Gastroesophageal sphincter (tissue), 4 donors: ENCODE data around the gene ANLN. TPM values are rescaled to one million over a fixed set of nuclear protein-coding genes. Genes with fewer than 3 reads are reported as not detected.

Source experiments
- ATAC-seq: fragments of 150-250 bp; one replicate; pipeline ENCODE4 v1.9.1; 2016; ENCODE audit warnings: mild to moderate bottlenecking, moderate library complexity
- H3K27ac ChIP-seq, 4 donors: fragments of 200-600 bp; sonication (generic) in 3 of 4; 1 replicate in 3 of 4; 2 replicates in 1 of 4; pipeline ENCODE4 v1.5.1; 2016 to 2019
- H3K27me3 ChIP-seq: fragments of 200-600 bp; sonication (generic); one replicate; pipeline ENCODE4 v1.5.1; 2019
- H3K36me3 ChIP-seq, 2 donors: fragments of 200-600 bp; sonication (generic); one replicate each; pipeline ENCODE4 v1.5.1; 2019; ENCODE audit warnings: control low read depth in 1 of 2
- H3K4me1 ChIP-seq, 3 donors: fragments of 200-600 bp; sonication (generic); 1 replicate in 2 of 3; 2 replicates in 1 of 3; pipeline ENCODE4 v1.5.1; 2016 to 2019; ENCODE audit warnings: control low read depth in 2 of 3
- H3K4me3 ChIP-seq, 2 donors: fragments of 200-600 bp; sonication (generic); one replicate each; pipeline ENCODE4 v1.5.1; 2019; ENCODE audit warnings: mild to moderate bottlenecking in 1 of 2, moderate library complexity in 1 of 2
- H3K9me3 ChIP-seq, 3 donors: fragments of 200-600 bp; sonication (generic); one replicate each; pipeline ENCODE4 v1.5.1; 2017 to 2019; ENCODE audit warnings: control low read depth in 2 of 3
- EP300 ChIP-seq: sonication (generic); formaldehyde crosslinking; IDR thresholded peaks from one replicate; pipeline ENCODE4 v1.6.1; 2017; ENCODE audit warnings: antibody characterized with exemption, mild to moderate bottlenecking
- POLR2A ChIP-seq, 2 donors: fragments of 450-650 bp; IDR thresholded peaks; one replicate each; pipeline ENCODE4 v1.6.1; 2017; ENCODE audit warnings: antibody characterized with exemption in 2 of 2, mild to moderate bottlenecking in 2 of 2, moderate library complexity in 1 of 2
- POLR2AphosphoS5 ChIP-seq: sonication (generic); formaldehyde crosslinking; IDR thresholded peaks from one replicate; pipeline ENCODE4 v1.6.1; 2017; ENCODE audit warnings: antibody characterized with exemption
- WGBS, 2 donors: methylation state at CpG; one replicate each; pipeline ENCODE4 v1.1.5; 2018; ENCODE audit warnings: low coverage in 1 of 2; 5-methylcytosine and 5-hydroxymethylcytosine counted together
- total RNA-seq, 4 donors: library from RNA; depleted of rRNA; stranded (reverse); fragments of >200 nt; gene quantifications; one replicate each; pipeline ENCODE4 v1.1.0, GENCODE V29; 2016
- TF ChIP-seq, protein P1 (sequence below), 4 experiments: fragments of 200-600 bp in 2 of 4; fragments of 450-650 bp in 2 of 4; sonication (generic) in 1 of 4; IDR thresholded peaks; one replicate each; pipeline ENCODE4 v1.5.1; 2017 to 2019; ENCODE audit warnings: antibody characterized with exemption in 4 of 4, mild to moderate bottlenecking in 2 of 4, moderate library complexity in 2 of 4

ANLN gene
- total RNA-seq, 4 donors from 2014 or later: 2.8 to 20.7 (median 13.9) TPM

DNA sequence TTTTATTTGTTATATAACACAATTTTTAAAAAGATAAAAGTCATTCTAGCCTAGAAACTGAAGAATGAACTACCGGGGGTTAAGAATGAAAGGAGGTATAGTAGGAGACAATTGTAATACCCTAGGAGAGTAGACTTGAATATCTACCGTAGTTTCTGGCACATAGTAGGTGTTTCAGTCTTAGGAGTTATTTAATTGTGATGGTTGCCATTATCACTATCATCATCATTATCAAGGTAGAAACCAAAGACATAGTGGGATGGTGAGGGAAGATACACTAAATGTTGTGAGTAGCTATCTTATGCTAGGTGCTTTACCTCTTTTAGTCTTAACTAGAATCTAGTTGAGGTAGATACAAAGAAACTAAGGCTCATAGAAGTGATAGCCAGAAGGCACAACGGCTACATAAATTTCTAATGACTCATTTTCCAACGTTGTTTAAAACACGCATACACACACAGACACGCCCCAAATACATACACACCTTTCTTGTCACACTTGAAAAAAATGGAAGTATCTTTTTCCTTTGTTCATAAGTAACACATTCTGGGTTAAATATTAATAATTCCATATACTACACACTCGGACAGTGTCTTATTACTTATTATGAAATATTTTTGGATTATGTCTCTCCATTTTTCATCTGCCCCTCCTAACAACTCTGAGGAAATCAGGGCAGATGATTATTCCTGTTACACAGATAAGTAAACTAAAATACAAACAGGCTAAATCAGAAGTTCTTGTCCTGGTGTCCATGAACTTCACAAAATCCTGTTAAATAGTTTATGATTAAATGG lies 2.0 kb upstream of the ANLN start:
- peak overlapping the region in 3 of 4 donors; percentile 33 to 89 (median 89) for H3K27ac ChIP-seq

DNA sequence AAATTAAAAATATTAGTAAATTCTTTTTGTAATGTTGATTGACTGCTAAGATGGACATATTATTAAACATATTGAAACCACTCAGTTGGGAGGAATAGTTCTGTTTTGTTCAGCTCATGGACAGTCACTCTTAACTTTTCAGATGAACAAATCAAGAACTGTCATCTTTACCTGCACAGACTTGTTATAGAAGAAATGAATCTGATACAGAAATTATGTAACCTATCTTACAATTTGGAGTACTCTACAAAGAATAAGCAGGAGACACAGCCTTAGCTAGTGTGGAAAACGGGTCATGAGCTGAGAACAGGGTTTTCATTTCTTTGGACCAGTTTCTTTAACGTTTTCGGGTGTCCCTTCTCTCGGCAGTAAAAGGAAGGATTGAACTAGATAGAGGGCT lies 1.2 kb upstream of the ANLN start:
- H3K36me3 ChIP-seq: no peaks in the 10 kb centered on the region
- no peak for TF ChIP-seq EP300
- TF ChIP-seq POLR2AphosphoS5: no peak
- TF ChIP-seq, protein P1, sequence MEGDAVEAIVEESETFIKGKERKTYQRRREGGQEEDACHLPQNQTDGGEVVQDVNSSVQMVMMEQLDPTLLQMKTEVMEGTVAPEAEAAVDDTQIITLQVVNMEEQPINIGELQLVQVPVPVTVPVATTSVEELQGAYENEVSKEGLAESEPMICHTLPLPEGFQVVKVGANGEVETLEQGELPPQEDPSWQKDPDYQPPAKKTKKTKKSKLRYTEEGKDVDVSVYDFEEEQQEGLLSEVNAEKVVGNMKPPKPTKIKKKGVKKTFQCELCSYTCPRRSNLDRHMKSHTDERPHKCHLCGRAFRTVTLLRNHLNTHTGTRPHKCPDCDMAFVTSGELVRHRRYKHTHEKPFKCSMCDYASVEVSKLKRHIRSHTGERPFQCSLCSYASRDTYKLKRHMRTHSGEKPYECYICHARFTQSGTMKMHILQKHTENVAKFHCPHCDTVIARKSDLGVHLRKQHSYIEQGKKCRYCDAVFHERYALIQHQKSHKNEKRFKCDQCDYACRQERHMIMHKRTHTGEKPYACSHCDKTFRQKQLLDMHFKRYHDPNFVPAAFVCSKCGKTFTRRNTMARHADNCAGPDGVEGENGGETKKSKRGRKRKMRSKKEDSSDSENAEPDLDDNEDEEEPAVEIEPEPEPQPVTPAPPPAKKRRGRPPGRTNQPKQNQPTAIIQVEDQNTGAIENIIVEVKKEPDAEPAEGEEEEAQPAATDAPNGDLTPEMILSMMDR (IDR thresholded peaks at IDR 0.05): no peak
- no peak for TF ChIP-seq POLR2A (IDR thresholded peaks at IDR 0.05)

More for the DNA sequence above, 2.0 kb upstream of the ANLN start:
- peaks cover 0 to 34% (median 13%) of the 10 kb centered on the region in 3 donors for H3K4me1 ChIP-seq
- H3K4me3 ChIP-seq: no peak overlapping the region
- H3K36me3 ChIP-seq: no peaks in the 10 kb centered on the region
- TF ChIP-seq, protein P1 (IDR thresholded peaks at IDR 0.05): no peak
- no peak for TF ChIP-seq POLR2AphosphoS5
- TF ChIP-seq EP300: no peak
- TF ChIP-seq POLR2A (IDR thresholded peaks at IDR 0.05): no peak
- no peaks in the 10 kb centered on the region for H3K27me3 ChIP-seq
- ATAC-seq: no peak
- 45 to 48% methylated on average over 7 of the region's 7 CpGs for WGBS, 2 donors
- no peaks in the 10 kb centered on the region for H3K9me3 ChIP-seq

DNA sequence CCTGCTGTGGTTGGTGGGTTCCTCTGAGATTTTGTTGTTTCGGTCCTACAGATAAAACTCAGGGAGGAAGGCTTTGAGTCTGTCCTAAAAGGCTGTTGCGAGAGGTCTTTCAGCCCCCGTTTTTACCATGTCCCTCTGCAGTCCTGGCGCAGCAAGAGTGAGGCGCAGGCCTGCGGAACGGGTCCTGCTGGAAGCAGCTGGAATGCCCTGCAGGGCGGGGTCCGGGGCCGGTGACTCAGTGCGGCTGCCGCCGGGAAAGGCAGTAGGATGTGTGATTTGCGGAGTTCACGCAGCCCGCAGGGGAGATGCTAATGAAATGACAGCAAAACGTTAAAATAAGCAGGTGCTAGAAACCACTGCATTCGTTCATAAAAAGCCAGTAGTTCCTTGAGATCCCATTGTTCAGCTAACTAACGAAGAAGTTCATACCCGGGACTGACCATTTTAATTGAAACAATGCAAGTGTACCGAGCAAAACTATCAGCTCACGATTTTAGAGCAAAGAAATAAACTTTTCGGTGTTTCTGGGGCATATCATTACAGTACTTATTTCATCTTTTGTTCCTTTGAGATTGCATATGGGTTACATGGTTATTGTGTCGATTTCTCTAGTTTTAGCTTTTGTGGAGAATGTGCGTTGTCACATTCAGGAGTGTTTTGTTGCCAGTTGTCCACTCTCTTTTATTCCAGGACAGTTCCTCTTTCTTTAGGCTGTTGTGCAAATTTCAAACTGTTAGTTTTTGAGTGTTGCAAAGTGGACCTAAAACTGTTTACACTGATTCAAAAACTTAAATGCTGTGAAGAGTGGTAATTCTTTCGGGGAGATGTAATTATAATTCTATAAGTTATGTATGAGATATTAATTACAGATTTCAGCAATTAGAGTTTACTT lies 783 bp downstream of the ANLN start:
- Histone ChIP-seq H3K9me3 (no peaks in the 10 kb centered on the region), H3K4me3 (peak overlapping the region; percentile 57 to 62), H3K27me3 (no peaks in the 10 kb centered on the region), H3K36me3 (no peaks in the 10 kb centered on the region), H3K4me1 (peaks cover 0 to 40% (median 13%) of the 10 kb centered on the region in 3 donors), H3K27ac (peak overlapping the region; percentile 10 to 89 (median 89))
- ATAC-seq: peak; percentile 69
- 1% methylated on average over 9 to 10 of the region's 26 CpGs for WGBS, 2 donors
- TF ChIP-seq POLR2AphosphoS5: peak; percentile 39
- peak; percentile 21 to 29 for TF ChIP-seq POLR2A (IDR thresholded peaks at IDR 0.05)
- TF ChIP-seq EP300: no peak
- TF ChIP-seq, protein P1 (IDR thresholded peaks at IDR 0.05): peak in 1 of 4 experiments; percentile 18

More for the DNA sequence above, 1.2 kb upstream of the ANLN start:
- WGBS, 2 donors: 25 to 41% methylated on average over 4 of the region's 4 CpGs
- H3K9me3 ChIP-seq: no peaks in the 10 kb centered on the region
- peaks cover 0 to 40% (median 13%) of the 10 kb centered on the region in 3 donors for H3K4me1 ChIP-seq
- no peaks in the 10 kb centered on the region for H3K27me3 ChIP-seq
- H3K4me3 ChIP-seq: no peak overlapping the region
- H3K27ac ChIP-seq: peak overlapping the region; percentile 39 to 89 (median 89)
- ATAC-seq: no peak

DNA sequence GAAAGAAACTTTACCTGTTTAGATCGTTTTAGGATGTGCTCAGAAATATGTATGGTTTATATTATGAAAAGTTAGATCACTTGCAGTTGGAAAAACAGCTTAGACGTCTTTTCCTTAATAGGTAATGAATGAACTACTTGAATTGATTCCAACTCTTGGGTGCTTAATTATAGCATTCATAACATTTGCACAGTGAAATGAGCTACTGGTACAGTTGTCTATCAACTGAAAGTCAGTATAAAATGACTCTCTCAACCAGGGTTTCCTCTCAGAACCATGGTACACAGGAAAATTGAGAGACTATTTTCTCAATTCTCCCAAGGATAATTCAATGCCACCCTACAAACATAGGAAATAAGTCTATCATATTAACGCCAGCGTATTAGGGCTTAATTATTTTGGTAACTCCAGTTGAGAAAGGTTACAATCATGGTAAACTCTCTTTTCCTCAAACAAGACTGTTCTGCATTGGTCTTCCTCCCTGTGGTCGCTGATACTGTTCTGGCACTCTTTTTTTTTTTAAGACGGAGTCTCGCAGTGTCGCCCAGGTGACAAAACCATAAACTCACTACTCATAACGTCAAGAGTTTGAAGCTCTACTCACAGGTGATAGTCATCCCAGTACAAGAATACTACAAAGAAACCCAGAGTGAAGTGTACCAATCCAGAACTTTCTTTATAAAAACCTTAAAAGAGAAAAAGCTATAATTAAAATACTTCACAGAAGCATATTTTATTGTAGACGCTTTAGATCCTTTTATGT lies 2.0 kb downstream of the ANLN start:
- TF ChIP-seq POLR2A (IDR thresholded peaks at IDR 0.05): no peak
- no peak for TF ChIP-seq EP300
- TF ChIP-seq POLR2AphosphoS5: no peak
- TF ChIP-seq, protein P1 (IDR thresholded peaks at IDR 0.05): no peak
- WGBS, 2 donors: 31 to 39% methylated on average over 10 of the region's 10 CpGs
- peak overlapping the region in 3 of 4 donors; percentile 49 to 89 (median 89) for H3K27ac ChIP-seq
- H3K9me3 ChIP-seq: no peaks in the 10 kb centered on the region
- no peaks in the 10 kb centered on the region for H3K27me3 ChIP-seq
- peaks cover 0 to 40% (median 13%) of the 10 kb centered on the region in 3 donors for H3K4me1 ChIP-seq
- no peaks in the 10 kb centered on the region for H3K36me3 ChIP-seq
- no peak overlapping the region for H3K4me3 ChIP-seq
- no peak for ATAC-seq
